ENCODE measurements around the gene HS6ST1. TPM values are rescaled to one million over a fixed set of nuclear protein-coding genes. Genes with fewer than 3 reads are reported as not detected.

The HS6ST1 gene
- total RNA-seq, 1 experiment from 2014 or later: 22.0 TPM

DNA sequence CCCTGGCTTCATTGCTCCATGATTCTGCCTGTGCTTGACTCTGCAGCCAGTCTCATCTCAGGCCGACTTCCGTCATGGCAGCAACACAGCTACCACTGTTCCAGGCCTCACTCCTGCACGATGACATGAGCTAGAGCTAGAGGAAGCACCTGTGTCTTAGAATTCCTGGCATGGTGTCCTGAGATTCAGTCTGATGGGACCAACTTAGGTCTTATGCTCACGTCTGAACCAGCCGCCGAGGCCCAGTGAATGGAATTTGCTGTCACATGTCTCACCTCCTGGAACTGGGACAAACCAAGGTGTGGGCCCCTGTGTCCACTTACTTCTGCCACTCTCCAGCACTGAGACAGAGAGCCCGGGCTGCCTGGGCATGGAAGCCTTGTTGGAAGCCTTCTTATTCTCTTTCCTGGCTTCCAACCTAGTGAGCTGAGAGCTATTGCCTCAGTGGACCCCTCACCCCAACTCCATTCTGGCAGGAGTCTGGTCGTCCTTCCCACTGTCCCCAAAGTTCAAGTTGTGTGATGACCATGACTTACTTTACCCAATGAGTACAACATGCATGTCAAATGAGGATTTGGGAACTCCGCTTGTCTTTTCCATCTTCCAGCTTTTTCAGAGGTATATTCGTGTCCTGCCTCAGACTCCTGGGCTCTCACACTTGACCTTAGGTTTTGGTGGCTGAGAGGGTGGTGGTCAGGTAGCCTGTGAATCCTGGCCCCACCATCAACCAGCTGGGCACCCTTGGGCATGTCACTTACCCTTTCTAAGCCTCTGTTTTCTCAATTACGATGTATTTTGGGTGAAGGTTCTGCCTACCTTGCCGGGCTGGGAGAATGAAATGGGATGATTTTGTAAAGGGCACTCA lies 39.1 kb upstream of the HS6ST1 start:
- DNase-seq (ENCODE audit: low read depth, low spot score) (no peak), ATAC-seq (no peak)
- H3K27me3 ChIP-seq (ENCODE audit: control insufficient read depth, insufficient read depth, low read length): no peaks in the 10 kb centered on the region
- BruUV-seq (replicated peaks): no TSS peak
- no peaks in the 10 kb centered on the region for H3K9me3 ChIP-seq (ENCODE audit: control insufficient read depth, insufficient read depth, low read depth, low read length)
- intact Hi-C loops (cut with micrococcal nuclease; ENCODE audit: unreplicated experiment) (no loop called here), in situ Hi-C loops (cut with HindIII; ENCODE audit: low pct_unique_long_range_greater_than_20kb, low sequenced_read_pairs) (no loop called here)
- POLR2A ChIA-PET: no interaction called here
- H3K27ac ChIP-seq (ENCODE audit: low read length): no peak overlapping the region
- H3K4me1 ChIP-seq (ENCODE audit: control insufficient read depth, insufficient read depth, low read length): peaks cover 4% of the 10 kb centered on the region; the same call in 1 of the 2 replicates
- H3K36me3 ChIP-seq (ENCODE audit: control insufficient read depth, insufficient read depth, low read length): no peaks in the 10 kb centered on the region
- CTCF ChIA-PET: no interaction called here
- no peak overlapping the region for H3K4me3 ChIP-seq (ENCODE audit: low read depth in 2 of 2, low read length in 2 of 2)
- TF ChIP-seq SIN3A (IDR thresholded peaks at IDR 0.05; ENCODE audit: borderline replicate concordance, insufficient read depth, low read depth, low read length): no peak
- no peak for TF ChIP-seq POLR2AphosphoS5 (IDR thresholded peaks at IDR 0.05; ENCODE audit: low read depth, low read length)
- TF ChIP-seq CTCF (IDR thresholded peaks at IDR 0.05): no peak
- TF ChIP-seq TCF7L2 (IDR thresholded peaks at IDR 0.05; ENCODE audit: low read depth, low read length): no peak
- no peak for TF ChIP-seq REST (IDR thresholded peaks at IDR 0.05; ENCODE audit: insufficient read depth in 1 of 2, low read depth in 2 of 2, low read length in 1 of 2)

- no peak for DNase-seq (ENCODE audit: low read depth, low spot score)
- in situ Hi-C loops (cut with HindIII; ENCODE audit: low pct_unique_long_range_greater_than_20kb, low sequenced_read_pairs) (no loop called here), intact Hi-C loops (cut with micrococcal nuclease; ENCODE audit: unreplicated experiment) (no loop called here)
- no peaks in the 10 kb centered on the region for H3K36me3 ChIP-seq (ENCODE audit: control insufficient read depth, insufficient read depth, low read length)
- POLR2A ChIA-PET: no interaction called here
- no peak for ATAC-seq
- no peaks in the 10 kb centered on the region for H3K27me3 ChIP-seq (ENCODE audit: control insufficient read depth, insufficient read depth, low read length)
- no peak overlapping the region for H3K27ac ChIP-seq (ENCODE audit: low read length)
- CTCF ChIA-PET: no interaction called here
- BruUV-seq (replicated peaks): no TSS peak
- TF ChIP-seq CTCF (IDR thresholded peaks at IDR 0.05): no peak
- no peak for TF ChIP-seq POLR2AphosphoS5 (IDR thresholded peaks at IDR 0.05; ENCODE audit: low read depth, low read length)
- TF ChIP-seq SIN3A (IDR thresholded peaks at IDR 0.05; ENCODE audit: borderline replicate concordance, insufficient read depth, low read depth, low read length): no peak
- TF ChIP-seq TCF7L2 (IDR thresholded peaks at IDR 0.05; ENCODE audit: low read depth, low read length): no peak
- TF ChIP-seq REST (IDR thresholded peaks at IDR 0.05; ENCODE audit: insufficient read depth in 1 of 2, low read depth in 2 of 2, low read length in 1 of 2): no peak
- no peaks in the 10 kb centered on the region; the same call in 1 of the 2 replicates for H3K9me3 ChIP-seq (ENCODE audit: control insufficient read depth, insufficient read depth, low read depth, low read length)
- H3K4me1 ChIP-seq (ENCODE audit: control insufficient read depth, insufficient read depth, low read length): no peaks in the 10 kb centered on the region
- H3K4me3 ChIP-seq (ENCODE audit: low read depth in 2 of 2, low read length in 2 of 2): no peak overlapping the region
Measured at GRCh38 chr2:128356127-128356526, 37.5 kb upstream of the HS6ST1 start.

All from Panc1 (cell line).